Small intestine (tissue), 4 donors: ENCODE measurements around the gene PCNX2. TPM values are rescaled to one million over a fixed set of nuclear protein-coding genes. Genes with fewer than 3 reads are reported as not detected.

Source experiments
- polyA plus RNA-seq, 4 donors: library from polyadenylated mRNA; stranded (reverse) in 3 of 4; unstranded in 1 of 4; fragments of 200-250 nt in 3 of 4; fragments of 120-200 nt in 1 of 4; gene quantifications; one replicate each; pipeline versions ENCODE4 v1.2.1 to v1.2.3, GENCODE V29; 2013
- donor health status: healthy with polysubstance abuse.
- donor health status: Bipolar disorder and iron deficiency.
- donor health status: healthy.

The PCNX2 gene
- polyA plus RNA-seq, 4 donors, result 1.3 to 18.1 (median 5.1) TPM

Other genes starting within 250 kb of the PCNX2 start
- 10 to 100 TPM in 3 of 4 donors, 1 to 10 TPM in 1; 7.6 to 11.9 (median 10.6) TPM for gene MAP3K21, start 32.0 kb upstream of the PCNX2 start, polyA plus RNA-seq